Right lobe of liver (tissue), 4 donors: Measurements from ENCODE around the gene TCF12.

ENCODE experiments used
- POLR2A ChIP-seq: fragments of 450-650 bp; IDR thresholded peaks from one replicate; pipeline ENCODE4 v1.6.1; 2017; ENCODE audit warnings: antibody characterized with exemption, mild to moderate bottlenecking
- TF ChIP-seq, protein P1 (sequence below), 4 donors: fragments of 200-600 bp in 3 of 4; fragments of 450-650 bp in 1 of 4; IDR thresholded peaks; one replicate each; pipeline versions ENCODE4 v1.5.1 to v1.8.0; 2016 to 2022; ENCODE audit warnings: antibody characterized with exemption in 4 of 4, mild to moderate bottlenecking in 2 of 4
- donor health status: DM: no; HTN: no; CAD: no.
- donor health status: DM: no; HTN: no; CAD: no.
- donor health status: DM: no; HTN: yes; CAD: no.

DNA sequence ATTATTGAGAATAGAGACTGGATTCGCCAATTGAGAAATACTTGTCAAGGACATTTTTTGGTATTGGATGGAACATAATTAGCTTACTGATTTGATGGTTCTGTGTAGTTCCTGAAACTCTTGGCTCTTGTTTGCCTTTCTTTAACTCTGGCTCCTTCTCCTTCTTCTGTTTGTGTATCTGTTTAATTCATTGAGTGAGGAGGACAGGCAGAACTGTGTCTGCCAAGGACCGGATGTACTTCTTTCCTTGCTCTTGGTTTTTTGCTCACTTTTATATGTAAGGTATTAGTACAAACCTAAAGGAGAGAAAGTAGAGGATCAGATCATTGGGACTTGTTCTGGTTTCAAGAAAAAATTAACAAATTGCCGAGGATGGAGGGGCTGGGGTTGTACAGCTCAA, 48.9 kb downstream of the TCF12 start:
- TF ChIP-seq, protein P1, sequence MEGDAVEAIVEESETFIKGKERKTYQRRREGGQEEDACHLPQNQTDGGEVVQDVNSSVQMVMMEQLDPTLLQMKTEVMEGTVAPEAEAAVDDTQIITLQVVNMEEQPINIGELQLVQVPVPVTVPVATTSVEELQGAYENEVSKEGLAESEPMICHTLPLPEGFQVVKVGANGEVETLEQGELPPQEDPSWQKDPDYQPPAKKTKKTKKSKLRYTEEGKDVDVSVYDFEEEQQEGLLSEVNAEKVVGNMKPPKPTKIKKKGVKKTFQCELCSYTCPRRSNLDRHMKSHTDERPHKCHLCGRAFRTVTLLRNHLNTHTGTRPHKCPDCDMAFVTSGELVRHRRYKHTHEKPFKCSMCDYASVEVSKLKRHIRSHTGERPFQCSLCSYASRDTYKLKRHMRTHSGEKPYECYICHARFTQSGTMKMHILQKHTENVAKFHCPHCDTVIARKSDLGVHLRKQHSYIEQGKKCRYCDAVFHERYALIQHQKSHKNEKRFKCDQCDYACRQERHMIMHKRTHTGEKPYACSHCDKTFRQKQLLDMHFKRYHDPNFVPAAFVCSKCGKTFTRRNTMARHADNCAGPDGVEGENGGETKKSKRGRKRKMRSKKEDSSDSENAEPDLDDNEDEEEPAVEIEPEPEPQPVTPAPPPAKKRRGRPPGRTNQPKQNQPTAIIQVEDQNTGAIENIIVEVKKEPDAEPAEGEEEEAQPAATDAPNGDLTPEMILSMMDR (IDR thresholded peaks at IDR 0.05), result no peak
- TF ChIP-seq POLR2A, result no peak
